ENCODE measurements around the gene LARP1. TPM values are rescaled to one million over a fixed set of nuclear protein-coding genes. Genes with fewer than 3 reads are reported as not detected.
"Not testable (repeated sequence)": the region's sequence is repeated elsewhere in the genome, so short reads cannot be mapped to it uniquely, and the experiment has no call there.

LARP1 gene
- total RNA-seq, 1 donor from 2014 or later, result 37.4 TPM

GRCh38 chr5:154829589-154830218, 74.5 kb downstream of the LARP1 start:
- no peak for DNase-seq

GRCh38 chr5:154830219-154830595, 75.0 kb downstream of the LARP1 start:
- DNase-seq, result no peak

GRCh38 chr5:154830596-154830995, 75.4 kb downstream of the LARP1 start:
- DNase-seq, result no peak

GRCh38 chr5:154831451-154831850, 76.3 kb downstream of the LARP1 start:
- no peak for DNase-seq

- DNase-seq, result not testable (repeated sequence)
These were observed 77.6 kb downstream of the LARP1 start for GRCh38 chr5:154832804-154833203.

- DNase-seq, result no peak
These were observed 78.9 kb downstream of the LARP1 start for GRCh38 chr5:154834053-154834452.

- DNase-seq, result not testable (repeated sequence)
These were observed 80.5 kb downstream of the LARP1 start for GRCh38 chr5:154835701-154836052.

- DNase-seq, result no peak
These were observed 81.0 kb downstream of the LARP1 start for GRCh38 chr5:154836225-154836624.

GRCh38 chr5:154837009-154837901, 82.1 kb downstream of the LARP1 start:
- no peak for DNase-seq

GRCh38 chr5:154840435-154841272, 85.5 kb downstream of the LARP1 start:
- DNase-seq, result no peak

GRCh38 chr5:154841273-154841661, 86.1 kb downstream of the LARP1 start:
- DNase-seq, result no peak

- no peak for DNase-seq
These were observed 87.7 kb downstream of the LARP1 start for GRCh38 chr5:154842689-154843530.

- DNase-seq, result no peak
These were observed 89.6 kb downstream of the LARP1 start for GRCh38 chr5:154844809-154845208.

- no peak for DNase-seq
These were observed 94.1 kb downstream of the LARP1 start for GRCh38 chr5:154849264-154849785.

- no peak for DNase-seq
These were observed 94.6 kb downstream of the LARP1 start for GRCh38 chr5:154849791-154850201.

GRCh38 chr5:154850255-154851062, 95.3 kb downstream of the LARP1 start, which contains the start of gene FAXDC2:
Gene FAXDC2 (minus strand): TSS chr5:154850603. CDS start chr5:154838178, 12,425 bp downstream.
- peak; percentile 66 for DNase-seq

GRCh38 chr5:154851351-154851750, 96.2 kb downstream of the LARP1 start:
- DNase-seq, result no peak

GRCh38 chr5:154857530-154858296, 102.5 kb downstream of the LARP1 start:
- DNase-seq, result peak; percentile 95

GRCh38 chr5:154858297-154858971, 103.3 kb downstream of the LARP1 start, which contains the start of gene CNOT8:
Gene CNOT8 (plus strand): TSS chr5:154858627. CDS start chr5:154863279, 4,652 bp downstream.
- peak; percentile 97 for DNase-seq

All from occipital lobe (tissue), 2 donors.